Testis (tissue), 2 donors: ENCODE results near the gene NPAS3.

Source experiments
- POLR2A ChIP-seq: fragments of 450-650 bp; IDR thresholded peaks from one replicate; pipeline ENCODE4 v1.6.1; 2017; ENCODE audit warnings: antibody characterized with exemption, mild to moderate bottlenecking, moderate library complexity
- TF ChIP-seq, protein P1 (sequence below), 3 experiments: fragments of 450-650 bp in 2 of 3; fragments of 200-600 bp in 1 of 3; sonication (generic) in 1 of 3; IDR thresholded peaks; one replicate each; pipeline ENCODE4 v1.5.1; 2016 to 2019; ENCODE audit warnings: antibody characterized with exemption in 3 of 3, mild to moderate bottlenecking in 2 of 3, moderate library complexity in 1 of 3

DNA sequence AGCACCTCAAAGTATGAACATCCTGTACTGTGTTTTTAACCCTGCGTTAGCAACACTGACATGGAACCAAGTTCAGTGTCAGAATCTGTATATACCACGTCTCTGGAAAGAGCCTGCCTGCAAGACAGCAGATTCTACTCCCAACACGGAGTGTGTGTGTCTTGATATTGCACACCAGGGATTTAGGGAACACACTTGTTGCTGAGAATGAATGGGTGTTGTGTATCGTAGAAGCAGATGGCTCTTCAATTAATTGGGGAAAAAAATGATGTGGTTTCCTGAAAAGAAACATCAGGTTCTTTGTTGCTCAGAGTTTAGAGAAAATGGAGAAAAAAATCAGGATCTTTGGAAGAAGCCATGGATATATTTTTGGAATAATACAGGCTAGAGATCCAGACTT, 841.4 kb downstream of the NPAS3 start:
- TF ChIP-seq, protein P1, sequence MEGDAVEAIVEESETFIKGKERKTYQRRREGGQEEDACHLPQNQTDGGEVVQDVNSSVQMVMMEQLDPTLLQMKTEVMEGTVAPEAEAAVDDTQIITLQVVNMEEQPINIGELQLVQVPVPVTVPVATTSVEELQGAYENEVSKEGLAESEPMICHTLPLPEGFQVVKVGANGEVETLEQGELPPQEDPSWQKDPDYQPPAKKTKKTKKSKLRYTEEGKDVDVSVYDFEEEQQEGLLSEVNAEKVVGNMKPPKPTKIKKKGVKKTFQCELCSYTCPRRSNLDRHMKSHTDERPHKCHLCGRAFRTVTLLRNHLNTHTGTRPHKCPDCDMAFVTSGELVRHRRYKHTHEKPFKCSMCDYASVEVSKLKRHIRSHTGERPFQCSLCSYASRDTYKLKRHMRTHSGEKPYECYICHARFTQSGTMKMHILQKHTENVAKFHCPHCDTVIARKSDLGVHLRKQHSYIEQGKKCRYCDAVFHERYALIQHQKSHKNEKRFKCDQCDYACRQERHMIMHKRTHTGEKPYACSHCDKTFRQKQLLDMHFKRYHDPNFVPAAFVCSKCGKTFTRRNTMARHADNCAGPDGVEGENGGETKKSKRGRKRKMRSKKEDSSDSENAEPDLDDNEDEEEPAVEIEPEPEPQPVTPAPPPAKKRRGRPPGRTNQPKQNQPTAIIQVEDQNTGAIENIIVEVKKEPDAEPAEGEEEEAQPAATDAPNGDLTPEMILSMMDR (IDR thresholded peaks at IDR 0.05) = no peak
- TF ChIP-seq POLR2A = no peak
